GM12878 (cell line): ENCODE results near the gene MGMT. TPM values are rescaled to one million over a fixed set of nuclear protein-coding genes. Genes with fewer than 3 reads are reported as not detected.

Source experiments
- ATAC-seq: fragments of 200-7000 bp; cut with Tn5 transposase; 3 replicates; pipeline ENCODE4 v1.9.1; 2020; ENCODE audit warnings: mild to moderate bottlenecking, moderate library complexity
- BruUV-seq: library from RNA; stranded (reverse); fragments of 400-500 nt; replicated peaks from 2 replicates; lab custom pipeline; 2021; lab: Mats Ljungman, UMichigan
- CTCF ChIA-PET: fragments of 300-600 bp; sonication (Branson Sonifier 250); formaldehyde crosslinking; extraction: SDS; loops from one replicate; lab custom pipeline; 2021; ENCODE audit warnings: inconsistent platforms; lab: Yijun Ruan, JAX
- POLR2A ChIA-PET: fragments of 350-600 bp; formaldehyde crosslinking; extraction: SDS; loops from one replicate; lab custom pipeline; 2021; ENCODE audit warnings: inconsistent platforms; lab: Charles Lee
- RAD21 ChIA-PET: fragments of 300-600 bp; sonication (Branson Sonifier 250); formaldehyde crosslinking; loops from one replicate; lab custom pipeline; 2023; ENCODE audit warnings: antibody characterized with exemption; ENCODE audit not compliant: unreplicated experiment; lab: Charles Lee
- SMC1A ChIA-PET: fragments of 300-600 bp; sonication (Branson Sonifier 250); formaldehyde crosslinking; loops from one replicate; lab custom pipeline; 2023; ENCODE audit not compliant: unreplicated experiment, uncharacterized antibody; lab: Charles Lee
- DNase-seq: peaks from one replicate; pipeline ENCODE4 v3.0.0-alpha.2; 2011; ENCODE audit warnings: low read depth, low spot score
- FAIRE-seq: peaks from 3 replicates; lab custom pipeline; 2011; peaks lifted over from hg19 to GRCh38; lab: Jason Lieb, UNC
- H2AFZ ChIP-seq: 2 replicates; pipeline ENCODE4 v1.6.0; 2011; ENCODE audit warnings: low read depth, low read length, control low read depth; ENCODE audit not compliant: control insufficient read depth
- H3K27ac ChIP-seq: 2 replicates; pipeline ENCODE4 v1.5.1; 2011; ENCODE audit warnings: control low read depth; ENCODE audit not compliant: control insufficient read depth, insufficient read depth
- H3K27me3 ChIP-seq, 2 experiments: replicated peaks in 1 of 2; 2 replicates each; pipeline versions ENCODE4 v1.6.0 to v1.6.1; 2011; ENCODE audit warnings: low read length in 1 of 2; ENCODE audit not compliant: control insufficient read depth in 2 of 2, insufficient read depth in 2 of 2
- H3K36me3 ChIP-seq, 2 experiments: 2 replicates each; pipeline ENCODE4 v1.5.1; 2011; ENCODE audit warnings: low read length in 1 of 2; ENCODE audit not compliant: control insufficient read depth in 2 of 2, insufficient read depth in 2 of 2
- H3K4me1 ChIP-seq: 2 replicates; pipeline ENCODE4 v1.6.1; 2011; ENCODE audit warnings: mild to moderate bottlenecking, low read length, moderate library complexity, mixed read lengths; ENCODE audit not compliant: control insufficient read depth, insufficient read depth
- H3K4me2 ChIP-seq: 2 replicates; pipeline ENCODE4 v1.6.0; 2011; ENCODE audit warnings: control low read depth; ENCODE audit not compliant: control insufficient read depth, insufficient read depth
- H3K4me3 ChIP-seq: fragments of 200-600 bp; sonication (generic); 2 replicates; pipeline ENCODE4 v1.5.1; 2016
- H3K79me2 ChIP-seq: 2 replicates; pipeline ENCODE4 v1.6.0; 2011; ENCODE audit warnings: low read length; ENCODE audit not compliant: control insufficient read depth, insufficient read depth
- H3K9ac ChIP-seq: 2 replicates; pipeline ENCODE4 v1.8.0; 2011; ENCODE audit warnings: low read length, control low read depth, mixed read lengths; ENCODE audit not compliant: control insufficient read depth, insufficient read depth
- H3K9me3 ChIP-seq: replicated peaks from 3 replicates; pipeline ENCODE4 v1.5.1; 2011; ENCODE audit warnings: mild to moderate bottlenecking, low read length; ENCODE audit not compliant: control insufficient read depth, insufficient read depth
- H4K20me1 ChIP-seq: 2 replicates; pipeline ENCODE4 v1.6.0; 2011; ENCODE audit not compliant: control insufficient read depth, insufficient read depth
- ESRRA ChIP-seq: IDR thresholded peaks from 2 replicates; pipeline ENCODE4 v1.6.1; 2012; ENCODE audit warnings: mild to moderate bottlenecking, low read length, improper control_type of control experiment
- RAD21 ChIP-seq: IDR thresholded peaks from 2 replicates; pipeline ENCODE4 v1.6.1; 2011; ENCODE audit warnings: mild to moderate bottlenecking, low read depth, low read length, moderate library complexity; ENCODE audit not compliant: insufficient read depth
- RELA ChIP-seq: fragments of 450-650 bp; IDR thresholded peaks from 2 replicates; pipeline ENCODE4 v1.8.0; 2014; ENCODE audit warnings: borderline replicate concordance; ENCODE audit not compliant: partially characterized antibody
- SPI1 ChIP-seq: IDR thresholded peaks from 2 replicates; pipeline ENCODE4 v1.6.1; 2011; ENCODE audit warnings: low read depth, mild to moderate bottlenecking, low read length, moderate library complexity, borderline replicate concordance; ENCODE audit not compliant: insufficient read depth
- ZNF217 ChIP-seq: fragments of 450-650 bp; IDR thresholded peaks from 2 replicates; pipeline ENCODE4 v1.6.1; 2017; ENCODE audit warnings: antibody characterized with exemption, mild to moderate bottlenecking
- WGBS: methylation state at CpG from one replicate; pipeline ENCODE4 v1.1.6; 2016; ENCODE audit warnings: low lambda C conversion rate; ENCODE audit not compliant: insufficient replicate concordance, insufficient coverage; ENCODE audit errors: missing lambda C conversion rate; 5-methylcytosine and 5-hydroxymethylcytosine counted together
- in situ Hi-C: fragments of 300-500 bp; cut with MboI; formaldehyde crosslinking; loops from 9 replicates; pipeline ENCODE4 v1.14.3; 2018; ENCODE audit warnings: mixed read lengths
- intact Hi-C: fragments of 100-400 bp; cut with micrococcal nuclease; formaldehyde crosslinking; loops from one replicate; pipeline ENCODE4 v1.14.2; 2022; ENCODE audit not compliant: unreplicated experiment
- polyA plus RNA-seq, 11 experiments: library from polyadenylated mRNA; depleted of rRNA in 4 of 11; unstranded in 6 of 11; stranded (reverse) in 5 of 11; fragments of >200 nt; fragmentation: Nextera tagmentation in 4 of 11; fragmentation: Illumina TruSeq in 1 of 11; extraction: Ambion mirVana in 4 of 11; extraction: Trizol in 1 of 11; gene quantifications; 1 replicate in 1 of 11; 2 replicates in 10 of 11; pipeline versions ENCODE4 v1.2.1 to v1.2.3, GENCODE V29; 2011 to 2016; ENCODE audit warnings: inconsistent platforms in 2 of 11, missing spikeins in 2 of 11, low read depth in 1 of 11
- total RNA-seq, 4 experiments: library from RNA; depleted of rRNA in 3 of 4; stranded (reverse); fragments of >200 nt in 3 of 4; fragmentation: Illumina TruSeq in 1 of 4; extraction: Trizol in 1 of 4; gene quantifications; 2 replicates each; pipeline versions ENCODE4 v1.2.1 to v1.2.3, GENCODE V29; 2013 to 2021
- TF ChIP-seq, protein P1 (sequence below): IDR thresholded peaks from 2 replicates; pipeline ENCODE4 v1.6.1; 2011; ENCODE audit warnings: borderline replicate concordance, low read depth, mild to moderate bottlenecking, moderate library complexity, low read length; ENCODE audit not compliant: insufficient read depth, poor library complexity, severe bottlenecking
- TF ChIP-seq, protein P2 (sequence below): fragments of 450-650 bp; IDR thresholded peaks from 2 replicates; pipeline ENCODE4 v1.6.1; 2017; ENCODE audit warnings: low read depth, mild to moderate bottlenecking, moderate library complexity
- TF ChIP-seq, protein P3 (sequence below): IDR thresholded peaks from 2 replicates; pipeline ENCODE4 v1.6.1; 2011; ENCODE audit warnings: borderline replicate concordance, low read depth, mild to moderate bottlenecking, moderate library complexity, mixed read lengths, low read length; ENCODE audit not compliant: insufficient read depth; ENCODE audit errors: extremely low read length

The MGMT gene
- total and polyA plus RNA-seq, 10 of the 15 experiments (the other 5 are each of a cell fraction or from before 2014, with no cell fraction given): 0.16 to 24.2 (median 13.3) TPM

DNA sequence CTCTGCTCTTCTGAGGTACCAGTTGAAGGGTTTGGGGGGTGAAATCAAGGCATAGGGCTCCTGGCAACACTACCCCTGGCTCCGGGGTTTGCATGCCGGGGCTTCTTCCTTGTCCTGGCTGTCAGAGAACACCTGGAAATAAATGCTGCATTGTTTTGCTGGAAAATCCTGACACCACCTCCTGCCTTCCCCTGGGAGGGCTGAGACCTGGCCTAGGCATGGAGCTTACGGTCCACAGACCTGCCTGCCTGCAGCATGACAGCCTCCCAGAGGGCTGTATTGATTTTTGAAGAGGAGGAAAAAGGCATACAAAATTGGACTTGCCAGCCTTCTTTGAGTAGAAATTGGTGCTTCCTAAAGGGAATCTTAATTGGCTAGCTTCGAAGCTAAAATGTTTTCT is 227.1 kb downstream of the MGMT start:
- Histone ChIP-seq H3K27ac (no peak overlapping the region), H3K27me3 (no peaks in the 10 kb centered on the region), H4K20me1 (no peaks in the 10 kb centered on the region), H3K9ac (no peak overlapping the region), H3K79me2 (no peaks in the 10 kb centered on the region), H3K9me3 (no peaks in the 10 kb centered on the region), H3K4me3 (no peak overlapping the region), H2AFZ (no peak overlapping the region), H3K4me2 (no peak overlapping the region), H3K4me1 (no peaks in the 10 kb centered on the region), H3K36me3 (no peaks in the 10 kb centered on the region)
- in situ Hi-C loops (no loop called here), intact Hi-C loops (no loop called here)
- TF ChIP-seq, protein P1, sequence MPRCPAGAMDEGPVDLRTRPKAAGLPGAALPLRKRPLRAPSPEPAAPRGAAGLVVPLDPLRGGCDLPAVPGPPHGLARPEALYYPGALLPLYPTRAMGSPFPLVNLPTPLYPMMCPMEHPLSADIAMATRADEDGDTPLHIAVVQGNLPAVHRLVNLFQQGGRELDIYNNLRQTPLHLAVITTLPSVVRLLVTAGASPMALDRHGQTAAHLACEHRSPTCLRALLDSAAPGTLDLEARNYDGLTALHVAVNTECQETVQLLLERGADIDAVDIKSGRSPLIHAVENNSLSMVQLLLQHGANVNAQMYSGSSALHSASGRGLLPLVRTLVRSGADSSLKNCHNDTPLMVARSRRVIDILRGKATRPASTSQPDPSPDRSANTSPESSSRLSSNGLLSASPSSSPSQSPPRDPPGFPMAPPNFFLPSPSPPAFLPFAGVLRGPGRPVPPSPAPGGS: no peak
- TF ChIP-seq RAD21 (no peak), SPI1 (no peak), ESRRA (no peak), RELA (no peak), ZNF217 (no peak)
- TF ChIP-seq, protein P2, sequence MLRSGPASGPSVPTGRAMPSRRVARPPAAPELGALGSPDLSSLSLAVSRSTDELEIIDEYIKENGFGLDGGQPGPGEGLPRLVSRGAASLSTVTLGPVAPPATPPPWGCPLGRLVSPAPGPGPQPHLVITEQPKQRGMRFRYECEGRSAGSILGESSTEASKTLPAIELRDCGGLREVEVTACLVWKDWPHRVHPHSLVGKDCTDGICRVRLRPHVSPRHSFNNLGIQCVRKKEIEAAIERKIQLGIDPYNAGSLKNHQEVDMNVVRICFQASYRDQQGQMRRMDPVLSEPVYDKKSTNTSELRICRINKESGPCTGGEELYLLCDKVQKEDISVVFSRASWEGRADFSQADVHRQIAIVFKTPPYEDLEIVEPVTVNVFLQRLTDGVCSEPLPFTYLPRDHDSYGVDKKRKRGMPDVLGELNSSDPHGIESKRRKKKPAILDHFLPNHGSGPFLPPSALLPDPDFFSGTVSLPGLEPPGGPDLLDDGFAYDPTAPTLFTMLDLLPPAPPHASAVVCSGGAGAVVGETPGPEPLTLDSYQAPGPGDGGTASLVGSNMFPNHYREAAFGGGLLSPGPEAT: no peak
- TF ChIP-seq, protein P3, sequence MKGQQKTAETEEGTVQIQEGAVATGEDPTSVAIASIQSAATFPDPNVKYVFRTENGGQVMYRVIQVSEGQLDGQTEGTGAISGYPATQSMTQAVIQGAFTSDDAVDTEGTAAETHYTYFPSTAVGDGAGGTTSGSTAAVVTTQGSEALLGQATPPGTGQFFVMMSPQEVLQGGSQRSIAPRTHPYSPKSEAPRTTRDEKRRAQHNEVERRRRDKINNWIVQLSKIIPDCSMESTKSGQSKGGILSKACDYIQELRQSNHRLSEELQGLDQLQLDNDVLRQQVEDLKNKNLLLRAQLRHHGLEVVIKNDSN: no peak
- ChIA-PET SMC1A (no interaction called here), POLR2A (no interaction called here), RAD21 (no interaction called here), CTCF (no interaction called here)
- no TSS peak for BruUV-seq
- FAIRE-seq: no peak
- 85% methylated on average over 4 of the region's 4 CpGs for WGBS
- no peak for ATAC-seq
- DNase-seq: no peak
